ENCODE data around the gene BOD1L2. TPM values are rescaled to one million over a fixed set of nuclear protein-coding genes. Genes with fewer than 3 reads are reported as not detected.

Gene BOD1L2
- total RNA-seq, 2 donors from 2014 or later: not detected

DNA sequence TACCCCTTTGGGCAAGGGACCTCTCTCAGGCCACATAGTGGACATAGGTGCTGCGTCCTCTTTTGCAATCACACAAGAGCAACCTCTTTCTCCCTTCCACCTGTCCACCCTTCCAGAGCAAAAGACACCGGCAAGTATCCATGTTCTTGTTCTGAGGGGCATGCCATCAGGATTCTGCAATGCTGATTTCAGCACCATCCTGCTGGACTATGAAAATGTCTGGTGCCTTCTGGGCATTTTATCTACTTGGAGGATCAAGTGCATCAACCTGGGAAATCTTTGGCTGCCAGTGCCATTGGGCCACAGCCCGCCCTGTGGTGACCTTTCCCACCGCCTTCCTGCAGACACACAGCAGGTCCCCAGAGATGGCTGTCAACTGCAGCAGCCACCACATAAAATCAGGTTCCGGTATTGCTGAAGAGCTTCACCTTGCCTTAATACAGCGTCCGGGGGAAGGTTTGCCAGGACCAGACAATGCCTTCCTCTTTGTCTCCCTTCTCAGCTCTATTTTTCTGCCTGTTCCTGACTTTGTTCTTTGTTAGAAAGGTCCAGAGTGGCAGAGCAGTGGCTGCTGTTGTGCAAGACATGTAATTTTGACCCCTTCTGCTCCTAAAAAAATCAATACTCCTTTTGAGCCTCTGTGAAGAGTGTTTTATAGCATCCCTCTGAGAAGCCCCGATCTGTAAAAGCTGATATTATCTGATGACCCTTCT, 18.5 kb upstream of the BOD1L2 start:
- ATAC-seq: no peak
- Histone ChIP-seq H3K4me3 (no peak overlapping the region), H3K9me3 (no peaks in the 10 kb centered on the region), H3K36me3 (replicated peaks in 1 of 2; ENCODE audit: insufficient read depth in 1 of 2, low read depth in 2 of 2) (no peaks in the 10 kb centered on the region), H3K27ac (no peak overlapping the region), H3K4me1 (peaks cover 11% of the 10 kb centered on the region), H3K27me3 (no peaks in the 10 kb centered on the region)
- TF ChIP-seq POLR2A (IDR thresholded peaks at IDR 0.05): no peak
- TF ChIP-seq, protein P1, sequence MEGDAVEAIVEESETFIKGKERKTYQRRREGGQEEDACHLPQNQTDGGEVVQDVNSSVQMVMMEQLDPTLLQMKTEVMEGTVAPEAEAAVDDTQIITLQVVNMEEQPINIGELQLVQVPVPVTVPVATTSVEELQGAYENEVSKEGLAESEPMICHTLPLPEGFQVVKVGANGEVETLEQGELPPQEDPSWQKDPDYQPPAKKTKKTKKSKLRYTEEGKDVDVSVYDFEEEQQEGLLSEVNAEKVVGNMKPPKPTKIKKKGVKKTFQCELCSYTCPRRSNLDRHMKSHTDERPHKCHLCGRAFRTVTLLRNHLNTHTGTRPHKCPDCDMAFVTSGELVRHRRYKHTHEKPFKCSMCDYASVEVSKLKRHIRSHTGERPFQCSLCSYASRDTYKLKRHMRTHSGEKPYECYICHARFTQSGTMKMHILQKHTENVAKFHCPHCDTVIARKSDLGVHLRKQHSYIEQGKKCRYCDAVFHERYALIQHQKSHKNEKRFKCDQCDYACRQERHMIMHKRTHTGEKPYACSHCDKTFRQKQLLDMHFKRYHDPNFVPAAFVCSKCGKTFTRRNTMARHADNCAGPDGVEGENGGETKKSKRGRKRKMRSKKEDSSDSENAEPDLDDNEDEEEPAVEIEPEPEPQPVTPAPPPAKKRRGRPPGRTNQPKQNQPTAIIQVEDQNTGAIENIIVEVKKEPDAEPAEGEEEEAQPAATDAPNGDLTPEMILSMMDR (IDR thresholded peaks at IDR 0.05): no peak
- no peak for DNase-seq
- WGBS, 2 donors: 59 to 75% methylated on average over 8 of the region's 8 CpGs
- intact Hi-C loops (cut with DNase I): no loop called here

DNA sequence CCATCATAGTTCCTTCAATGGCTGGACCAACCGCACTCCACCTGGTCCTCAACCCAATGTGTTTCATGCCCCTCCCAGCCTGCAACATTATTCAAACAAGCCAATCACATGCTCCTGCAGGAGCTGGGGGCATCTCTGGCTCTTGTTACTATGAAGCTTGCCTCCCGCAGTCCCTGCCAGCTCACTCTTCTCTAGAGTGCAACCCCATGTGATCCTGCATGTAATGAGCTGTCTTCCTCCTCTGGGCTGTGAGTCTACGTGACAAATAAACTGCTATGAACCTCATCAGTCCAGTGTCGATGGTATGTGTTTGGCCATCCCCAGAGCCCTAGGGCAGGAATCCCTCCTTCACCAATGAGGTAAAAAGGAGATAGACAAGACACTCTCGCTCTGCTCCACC, 15.8 kb upstream of the BOD1L2 start:
- TF ChIP-seq, protein P1 (IDR thresholded peaks at IDR 0.05): no peak
- TF ChIP-seq POLR2A (IDR thresholded peaks at IDR 0.05): no peak
- Histone ChIP-seq H3K27me3 (no peaks in the 10 kb centered on the region), H3K9me3 (no peaks in the 10 kb centered on the region), H3K27ac (no peak overlapping the region), H3K36me3 (replicated peaks in 1 of 2; ENCODE audit: insufficient read depth in 1 of 2, low read depth in 2 of 2) (no peaks in the 10 kb centered on the region), H3K4me3 (no peak overlapping the region), H3K4me1 (peaks cover 11% of the 10 kb centered on the region)
- intact Hi-C loops (cut with DNase I): no loop called here
- ATAC-seq: no peak
- WGBS, 2 donors: 79 to 80% methylated on average over 5 of the region's 5 CpGs
- no peak for DNase-seq

DNA sequence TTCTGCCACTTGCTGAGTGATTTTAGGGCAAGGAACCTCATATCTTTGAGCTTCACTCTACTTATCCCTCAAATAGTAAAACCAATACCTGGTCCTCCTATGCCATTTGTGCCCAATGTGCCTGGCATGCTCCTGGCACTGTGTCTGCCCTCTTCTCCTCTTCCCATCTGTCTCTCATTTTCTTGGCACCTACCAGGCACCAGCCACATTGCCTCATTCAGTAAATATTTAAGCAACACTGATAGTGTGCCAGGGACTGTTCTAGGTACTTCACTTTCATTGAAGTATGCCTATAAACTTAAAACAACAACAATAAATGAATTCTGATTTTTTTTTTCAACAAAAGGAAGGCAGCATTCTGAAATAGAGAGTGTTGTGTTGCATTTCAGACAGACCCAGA, 15.1 kb upstream of the BOD1L2 start:
- TF ChIP-seq, protein P1 (IDR thresholded peaks at IDR 0.05): no peak
- TF ChIP-seq POLR2A (IDR thresholded peaks at IDR 0.05): no peak
- intact Hi-C loops (cut with DNase I): no loop called here
- no peaks in the 10 kb centered on the region for H3K36me3 ChIP-seq (replicated peaks in 1 of 2; ENCODE audit: insufficient read depth in 1 of 2, low read depth in 2 of 2)
- H3K9me3 ChIP-seq: no peaks in the 10 kb centered on the region
- ATAC-seq (peak; percentile 67), DNase-seq (peak in 2 of 4 donors; percentile 14 to 17)
- no peak overlapping the region for H3K4me3 ChIP-seq
- H3K27me3 ChIP-seq: no peaks in the 10 kb centered on the region
- peaks cover 11% of the 10 kb centered on the region for H3K4me1 ChIP-seq
- no peak overlapping the region for H3K27ac ChIP-seq

DNA sequence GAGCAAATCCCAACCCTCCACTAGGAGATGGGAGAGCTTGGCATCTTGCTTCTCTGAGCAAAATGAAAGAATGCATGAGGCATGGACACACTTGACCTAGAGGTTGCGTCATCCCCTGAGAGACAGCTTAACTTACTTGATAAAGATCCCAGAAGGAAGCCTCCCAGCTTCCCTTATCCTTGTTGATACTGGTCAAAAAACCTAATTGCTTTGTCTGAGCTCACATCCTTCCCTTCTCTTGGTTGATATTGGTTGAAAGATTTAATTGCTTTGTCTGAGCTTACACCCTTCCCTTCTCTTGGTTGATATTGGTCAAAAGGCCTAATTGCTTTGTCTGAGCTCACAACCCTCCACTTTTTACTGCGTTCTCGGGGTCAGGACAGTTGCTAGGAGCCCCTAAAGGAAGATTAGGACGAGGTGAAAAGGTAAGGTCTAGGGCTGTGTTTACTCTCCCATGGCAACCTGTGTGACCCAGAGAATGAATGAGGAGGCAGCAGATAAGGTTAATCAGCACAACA, 12.2 kb upstream of the BOD1L2 start:
- WGBS, 2 donors: 34 to 46% methylated on average over 4 of the region's 4 CpGs
- Histone ChIP-seq H3K9me3 (no peaks in the 10 kb centered on the region), H3K36me3 (replicated peaks in 1 of 2; ENCODE audit: insufficient read depth in 1 of 2, low read depth in 2 of 2) (no peaks in the 10 kb centered on the region), H3K27me3 (no peaks in the 10 kb centered on the region), H3K27ac (no peak overlapping the region), H3K4me3 (no peak overlapping the region), H3K4me1 (peaks cover 11% of the 10 kb centered on the region)
- TF ChIP-seq POLR2A (IDR thresholded peaks at IDR 0.05): no peak
- TF ChIP-seq, protein P1 (IDR thresholded peaks at IDR 0.05): no peak
- ATAC-seq: no peak
- intact Hi-C loops (cut with DNase I): no loop called here
- DNase-seq: no peak

DNA sequence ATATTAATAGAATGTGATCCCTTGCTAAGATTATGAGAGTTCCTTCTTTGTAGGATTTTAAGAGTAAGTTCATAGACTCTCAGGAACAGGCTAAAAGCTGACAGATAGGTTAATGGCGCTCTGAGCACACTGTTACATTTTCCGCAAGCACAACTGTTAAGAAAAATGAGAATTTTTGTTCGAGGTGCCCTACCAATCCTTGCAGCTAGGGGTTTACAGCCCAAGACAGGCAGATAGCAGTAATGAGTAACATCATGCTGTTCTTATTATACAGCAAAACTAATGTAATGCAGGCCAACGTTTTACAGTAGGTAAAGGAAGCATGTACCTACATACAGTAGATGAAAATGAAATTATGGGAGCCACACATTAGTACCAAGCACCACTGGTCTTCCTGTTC, 11.2 kb upstream of the BOD1L2 start:
- H3K4me1 ChIP-seq: peaks cover 13% of the 10 kb centered on the region
- 36 to 62% methylated on average over 4 of the region's 4 CpGs for WGBS, 2 donors
- H3K36me3 ChIP-seq (replicated peaks in 1 of 2; ENCODE audit: insufficient read depth in 1 of 2, low read depth in 2 of 2): no peaks in the 10 kb centered on the region
- no peaks in the 10 kb centered on the region for H3K27me3 ChIP-seq
- H3K4me3 ChIP-seq: no peak overlapping the region
- DNase-seq (no peak), ATAC-seq (no peak)
- intact Hi-C loops (cut with DNase I): no loop called here
- TF ChIP-seq, protein P1 (IDR thresholded peaks at IDR 0.05): no peak
- TF ChIP-seq POLR2A (IDR thresholded peaks at IDR 0.05): no peak
- H3K27ac ChIP-seq: no peak overlapping the region
- no peaks in the 10 kb centered on the region for H3K9me3 ChIP-seq

All from body of pancreas (tissue), 4 donors.